Natural killer cell treated with Interleukin-12 subunit alpha and Interleukin-12 subunit beta and Interleukin-15 and Interleukin-18, amount 100 ng/mL, for 72 hours (primary cell): ENCODE data around the gene TNIK. TPM values are rescaled to one million over a fixed set of nuclear protein-coding genes. Genes with fewer than 3 reads are reported as not detected.

ENCODE experiments used
- ATAC-seq, 2 donors: fragments of 150-1000 bp; cut with Tn5 transposase in 1 of 2; sonication (Bioruptor Pico), chemical (Tn5 transposase) in 1 of 2; 2 replicates each; pipeline ENCODE4 v1.10.0; 2021
- DNase-seq: peaks from one replicate; pipeline ENCODE4 v3.0.0; 2022; ENCODE audit warnings: low spot score
- H3K27ac Mint-ChIP-seq, 2 donors: 1 replicate in 1 of 2; 2 replicates in 1 of 2; pipeline ENCODE4 v1.8.0; 2022; ENCODE audit warnings: mixed read lengths in 2 of 2, mild to moderate bottlenecking in 1 of 2, moderate library complexity in 1 of 2
- H3K27me3 Mint-ChIP-seq, 2 donors: 1 replicate in 1 of 2; 2 replicates in 1 of 2; pipeline ENCODE4 v1.8.0; 2022; ENCODE audit warnings: mixed read lengths in 2 of 2
- H3K36me3 Mint-ChIP-seq: one replicate; pipeline ENCODE4 v1.8.0; 2022; ENCODE audit warnings: mixed read lengths
- H3K4me1 Mint-ChIP-seq, 2 donors: 1 replicate in 1 of 2; 2 replicates in 1 of 2; pipeline ENCODE4 v1.8.0; 2022; ENCODE audit warnings: low read depth in 2 of 2, mixed read lengths in 2 of 2, mild to moderate bottlenecking in 1 of 2
- H3K4me3 Mint-ChIP-seq: one replicate; pipeline ENCODE4 v1.8.0; 2022; ENCODE audit warnings: mixed read lengths
- H3K9me3 Mint-ChIP-seq: 2 replicates; pipeline ENCODE4 v1.8.0; 2022; ENCODE audit warnings: mixed read lengths
- total RNA-seq, 2 donors: library from RNA; stranded (reverse); gene quantifications; one replicate each; pipeline ENCODE4 v1.2.3, GENCODE V29; 2022

TNIK gene
- total RNA-seq, 2 donors from 2014 or later = 44.3 to 48.5 TPM

- no peaks in the 10 kb centered on the region for H3K9me3 Mint-ChIP-seq
- DNase-seq = no peak
- H3K27me3 Mint-ChIP-seq = no peaks in the 10 kb centered on the region
- peak; percentile 69 to 80 for ATAC-seq
- peaks cover 5% of the 10 kb centered on the region for H3K36me3 Mint-ChIP-seq
- H3K27ac Mint-ChIP-seq = peak overlapping the region; percentile 61 to 86
- peak overlapping the region; percentile 55 for H3K4me3 Mint-ChIP-seq
- H3K4me1 Mint-ChIP-seq = peaks cover 34 to 41% of the 10 kb centered on the region in 2 donors
Measured at GRCh38 chr3:171328419-171329082, 131.7 kb downstream of the TNIK start.

DNA sequence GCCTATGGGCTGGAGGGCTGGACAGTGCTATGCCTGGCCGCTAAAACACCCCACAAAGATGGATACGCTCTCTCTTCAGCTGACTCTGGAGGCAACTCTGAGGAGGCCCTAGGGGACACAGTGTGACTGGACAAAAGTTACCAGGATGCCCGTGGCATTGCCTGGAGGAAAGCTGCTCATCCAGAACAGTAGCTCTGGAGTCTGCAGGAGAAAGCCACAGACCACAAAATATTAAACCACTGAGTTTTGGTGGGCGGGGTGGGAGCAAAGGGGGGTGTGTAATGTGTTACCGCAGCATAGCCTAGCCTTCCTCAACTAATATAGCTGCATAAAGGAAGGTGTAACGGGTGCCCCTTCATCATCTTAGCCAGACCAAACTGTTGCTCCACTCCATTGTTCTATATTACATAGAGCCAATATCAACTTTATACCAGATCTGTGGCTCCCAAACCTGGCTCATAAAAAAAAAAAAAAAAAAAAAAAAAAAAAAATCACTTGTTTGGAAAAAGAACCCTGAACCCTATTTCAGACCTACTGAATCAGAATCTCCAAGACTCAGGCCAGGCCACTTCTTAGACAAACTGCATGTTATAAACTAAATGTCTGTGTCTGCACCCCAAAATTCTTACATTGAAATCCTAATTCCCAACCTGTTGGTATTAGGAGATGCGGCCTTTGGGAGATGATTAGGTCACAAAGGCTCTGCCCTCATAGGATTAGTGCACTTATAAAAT, 132.6 kb downstream of the TNIK start:
- H3K36me3 Mint-ChIP-seq = peaks cover 5% of the 10 kb centered on the region

GRCh38 chr3:171326717-171327440, 133.3 kb downstream of the TNIK start:
- Mint-ChIP-seq H3K4me3 (no peak overlapping the region), H3K36me3 (peaks cover 5% of the 10 kb centered on the region), H3K4me1 (peaks cover 38 to 45% of the 10 kb centered on the region in 2 donors), H3K27ac (peak overlapping the region; percentile 20 to 22), H3K27me3 (no peaks in the 10 kb centered on the region), H3K9me3 (no peaks in the 10 kb centered on the region)
- ATAC-seq (no peak), DNase-seq (no peak)

More for the DNA sequence above, 132.6 kb downstream of the TNIK start:
- Mint-ChIP-seq H3K9me3 (no peaks in the 10 kb centered on the region), H3K27ac (peak overlapping the region; percentile 61 to 86), H3K27me3 (no peaks in the 10 kb centered on the region), H3K4me1 (peaks cover 38 to 45% of the 10 kb centered on the region in 2 donors), H3K4me3 (no peak overlapping the region)
- ATAC-seq (peak in 1 of 2 donors; percentile 43), DNase-seq (no peak)

DNA sequence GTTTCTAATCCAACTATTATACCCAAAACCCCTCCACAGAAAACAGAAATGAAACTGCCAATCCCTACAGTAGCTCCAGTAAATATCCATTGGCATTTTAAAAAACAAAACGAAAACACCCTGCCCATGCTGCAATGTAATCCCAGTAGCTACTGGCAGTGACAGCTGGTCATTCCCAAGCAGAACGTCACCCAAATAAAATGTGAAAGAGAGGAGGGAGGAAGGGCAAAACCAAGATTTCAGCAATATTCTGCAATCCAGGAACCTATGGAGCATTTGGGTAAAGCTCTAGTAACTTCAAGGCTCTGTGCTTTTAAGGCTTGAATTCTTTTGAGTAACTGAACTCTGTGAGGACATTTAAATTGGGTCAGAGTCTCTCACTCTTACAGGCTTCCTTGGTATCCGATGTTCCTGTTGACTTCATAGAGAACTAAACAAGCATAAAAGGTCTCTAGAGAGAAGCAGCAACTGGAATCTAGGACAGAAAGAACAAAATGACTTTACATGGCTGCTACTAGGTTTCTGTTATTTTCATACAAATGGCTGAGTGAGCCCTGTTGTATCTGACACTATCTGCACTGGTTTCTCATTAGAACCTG, 136.2 kb downstream of the TNIK start:
- Mint-ChIP-seq H3K36me3 (peaks cover 5% of the 10 kb centered on the region), H3K9me3 (no peaks in the 10 kb centered on the region), H3K4me1 (peaks cover 32 to 38% of the 10 kb centered on the region in 2 donors), H3K27ac (peak overlapping the region in 1 of 2 donors; percentile 24), H3K4me3 (no peak overlapping the region), H3K27me3 (no peaks in the 10 kb centered on the region)
- ATAC-seq (no peak), DNase-seq (no peak)

DNA sequence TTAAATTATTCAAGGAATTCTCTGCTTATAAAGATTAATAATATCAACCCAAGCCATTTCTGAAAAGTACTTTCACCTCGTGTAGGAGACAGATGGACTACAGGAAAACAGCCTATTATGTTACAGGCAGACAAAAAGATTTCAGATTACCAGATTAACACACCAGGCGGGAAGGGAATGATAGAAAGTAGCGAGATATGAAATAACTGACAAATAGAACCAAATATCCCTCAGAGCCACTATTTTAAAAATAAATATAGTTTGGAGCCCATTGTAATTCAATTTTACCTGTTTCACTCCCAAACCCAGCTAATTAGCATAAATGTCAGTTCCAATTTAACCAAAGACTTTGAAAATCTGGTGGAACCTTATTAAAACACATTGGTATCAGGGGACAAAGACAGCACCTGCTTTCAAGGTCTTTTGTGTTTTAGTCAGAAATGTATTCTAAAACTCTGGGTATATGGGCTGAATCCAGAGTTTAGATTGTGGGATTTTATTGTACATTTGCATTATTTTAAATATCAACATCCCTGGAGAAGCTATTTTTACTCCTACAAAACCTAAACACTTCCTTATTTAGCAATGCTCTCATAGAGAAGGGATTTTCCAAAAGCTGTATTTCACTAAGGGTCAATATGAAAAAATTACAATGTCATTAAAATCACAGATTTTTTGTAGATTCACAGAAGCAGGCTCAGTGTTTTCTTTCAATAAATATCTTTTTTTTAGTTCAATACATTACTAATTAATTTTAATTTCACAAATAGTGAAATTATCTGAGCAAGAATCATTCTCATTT, 138.4 kb downstream of the TNIK start:
- Mint-ChIP-seq H3K9me3 (no peaks in the 10 kb centered on the region), H3K4me3 (no peak overlapping the region), H3K27me3 (no peaks in the 10 kb centered on the region), H3K27ac (peak overlapping the region in 1 of 2 donors; percentile 72), H3K4me1 (peaks cover 20 to 21% of the 10 kb centered on the region in 2 donors), H3K36me3 (peaks cover 5% of the 10 kb centered on the region)
- DNase-seq (no peak), ATAC-seq (no peak)

DNA sequence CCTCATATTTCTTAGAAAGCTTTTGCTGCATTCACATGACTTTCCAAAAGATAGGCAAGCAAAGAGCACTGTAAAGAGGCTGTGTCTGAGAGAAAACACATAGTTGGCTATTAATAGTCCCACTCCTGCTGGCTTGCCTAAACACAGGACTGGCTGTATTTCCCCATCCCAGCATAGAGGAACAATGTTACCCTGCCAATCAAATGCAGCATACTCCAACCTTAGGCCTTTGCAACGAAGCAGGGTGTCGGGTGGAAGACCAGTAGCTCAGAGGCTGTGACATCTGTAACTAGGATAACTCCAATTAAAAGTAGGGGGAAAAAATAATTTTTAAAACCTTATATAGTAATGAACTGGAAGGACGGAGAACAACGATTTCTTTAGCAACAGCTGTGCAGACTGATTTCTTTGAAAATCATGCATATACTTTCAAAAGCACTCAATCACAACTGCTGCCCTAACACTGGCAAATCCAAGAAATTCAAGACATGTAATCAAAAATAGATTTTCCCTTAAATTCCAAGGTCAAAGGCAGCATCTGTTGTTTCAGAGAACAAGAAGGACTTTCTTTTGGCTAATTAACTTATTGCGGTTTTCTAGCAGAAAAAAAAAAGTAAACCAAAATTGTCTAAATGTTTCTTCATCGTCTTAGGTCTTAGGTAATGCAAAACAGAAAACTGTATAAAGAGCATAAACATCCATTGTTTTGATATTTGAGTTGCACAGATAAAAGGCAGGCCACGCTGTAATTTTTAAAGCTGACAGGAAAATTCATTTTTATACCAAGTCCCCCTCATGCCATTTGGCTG, 139.3 kb downstream of the TNIK start:
- peak overlapping the region in 1 of 2 donors; percentile 72 for H3K27ac Mint-ChIP-seq

GRCh38 chr3:171317171-171317570, 143.0 kb downstream of the TNIK start:
- H3K4me1 Mint-ChIP-seq = peaks cover 37 to 43% of the 10 kb centered on the region in 2 donors
- H3K36me3 Mint-ChIP-seq = no peaks in the 10 kb centered on the region
- no peaks in the 10 kb centered on the region for H3K27me3 Mint-ChIP-seq
- no peak overlapping the region for H3K27ac Mint-ChIP-seq
- no peak for DNase-seq
- no peaks in the 10 kb centered on the region for H3K9me3 Mint-ChIP-seq
- ATAC-seq = no peak
- no peak overlapping the region for H3K4me3 Mint-ChIP-seq

More for the DNA sequence above, 139.3 kb downstream of the TNIK start:
- DNase-seq (no peak), ATAC-seq (no peak)
- H3K27me3 Mint-ChIP-seq = no peaks in the 10 kb centered on the region
- no peaks in the 10 kb centered on the region for H3K9me3 Mint-ChIP-seq
- H3K4me1 Mint-ChIP-seq = peaks cover 24 to 25% of the 10 kb centered on the region in 2 donors
- no peak overlapping the region for H3K4me3 Mint-ChIP-seq
- H3K36me3 Mint-ChIP-seq = peaks cover 5% of the 10 kb centered on the region

GRCh38 chr3:171315919-171316318, 144.3 kb downstream of the TNIK start:
- Mint-ChIP-seq H3K4me3 (no peak overlapping the region), H3K27ac (peak overlapping the region; percentile 5 to 12), H3K27me3 (no peaks in the 10 kb centered on the region), H3K9me3 (no peaks in the 10 kb centered on the region), H3K36me3 (no peaks in the 10 kb centered on the region), H3K4me1 (peaks cover 42 to 52% of the 10 kb centered on the region in 2 donors)
- ATAC-seq (no peak), DNase-seq (no peak)

DNA sequence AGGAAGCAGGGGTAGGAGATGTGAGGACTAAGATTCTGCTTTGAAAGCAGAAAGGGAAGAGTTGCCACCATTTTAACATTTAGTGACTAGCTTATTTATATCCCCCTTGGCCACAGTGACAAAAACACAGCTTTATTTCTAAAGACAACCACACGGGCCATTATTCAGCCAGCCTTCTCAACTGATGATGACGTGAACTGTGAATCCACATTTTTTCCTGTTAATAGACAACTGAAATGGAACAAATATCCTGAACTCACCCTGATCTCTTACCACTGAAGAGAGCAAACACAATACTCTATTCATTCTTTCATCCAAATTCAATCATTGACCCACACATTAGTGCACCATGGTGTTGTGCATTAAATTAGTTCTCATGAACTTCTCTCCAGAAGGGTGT, 145.1 kb downstream of the TNIK start:
- no peak overlapping the region for H3K4me3 Mint-ChIP-seq
- no peaks in the 10 kb centered on the region for H3K36me3 Mint-ChIP-seq
- DNase-seq (no peak), ATAC-seq (no peak)
- H3K27ac Mint-ChIP-seq = peak overlapping the region in 1 of 2 donors; percentile 12
- peaks cover 46 to 57% of the 10 kb centered on the region in 2 donors for H3K4me1 Mint-ChIP-seq
- no peaks in the 10 kb centered on the region for H3K27me3 Mint-ChIP-seq
- H3K9me3 Mint-ChIP-seq = no peaks in the 10 kb centered on the region

DNA sequence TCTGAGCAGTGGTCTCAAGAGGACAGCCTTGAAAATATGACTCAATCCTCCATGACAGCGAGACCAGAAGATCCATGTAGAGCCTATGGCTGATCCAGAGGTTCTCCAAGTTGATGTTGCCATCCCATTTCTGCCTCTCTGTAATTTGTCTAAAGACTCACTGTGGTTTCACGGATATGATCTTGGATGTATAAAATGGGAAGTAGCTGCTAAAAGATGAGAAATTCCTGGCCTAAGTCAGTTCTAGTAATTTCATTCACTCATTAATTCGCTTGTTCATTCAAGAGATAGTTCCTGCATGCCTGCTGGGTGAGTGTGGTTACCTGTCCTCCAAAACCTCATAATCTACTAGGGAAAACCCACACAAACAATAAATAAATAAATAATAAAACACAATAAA, 145.9 kb downstream of the TNIK start:
- DNase-seq (no peak), ATAC-seq (no peak)
- Mint-ChIP-seq H3K4me1 (peaks cover 51 to 63% of the 10 kb centered on the region in 2 donors), H3K4me3 (no peak overlapping the region), H3K27ac (peak overlapping the region; percentile 27 to 46), H3K9me3 (no peaks in the 10 kb centered on the region), H3K27me3 (no peaks in the 10 kb centered on the region), H3K36me3 (no peaks in the 10 kb centered on the region)

- no peaks in the 10 kb centered on the region for H3K36me3 Mint-ChIP-seq
Measured at GRCh38 chr3:171313702-171314101, 146.5 kb downstream of the TNIK start.

GRCh38 chr3:171312741-171313140, 147.5 kb downstream of the TNIK start:
- Mint-ChIP-seq H3K4me3 (no peak overlapping the region), H3K4me1 (peaks cover 65 to 78% of the 10 kb centered on the region in 2 donors), H3K36me3 (peaks cover 8% of the 10 kb centered on the region), H3K9me3 (no peaks in the 10 kb centered on the region), H3K27ac (peak overlapping the region; percentile 50 to 62), H3K27me3 (no peaks in the 10 kb centered on the region)
- DNase-seq = no peak
- no peak for ATAC-seq

More at GRCh38 chr3:171313702-171314101, 146.5 kb downstream of the TNIK start:
- ATAC-seq (no peak), DNase-seq (no peak)
- Mint-ChIP-seq H3K9me3 (no peaks in the 10 kb centered on the region), H3K27me3 (no peaks in the 10 kb centered on the region), H3K27ac (peak overlapping the region; percentile 27 to 62), H3K4me3 (no peak overlapping the region), H3K4me1 (peaks cover 57 to 69% of the 10 kb centered on the region in 2 donors)
